Adrenal gland (tissue), 5 donors: Measurements from ENCODE around the gene GYS2.

Experiments
- CTCF ChIP-seq, 6 experiments: fragments of 450-650 bp in 4 of 6; fragments of 200-600 bp in 2 of 6; sonication (generic) in 1 of 6; IDR thresholded peaks; 1 replicate in 5 of 6; 2 replicates in 1 of 6; pipeline versions ENCODE4 v1.5.1 to v1.8.0; 2016 to 2021; ENCODE audit warnings: antibody characterized with exemption in 6 of 6, mild to moderate bottlenecking in 2 of 6, moderate library complexity in 1 of 6
- POLR2A ChIP-seq, 2 donors: fragments of 450-650 bp; IDR thresholded peaks; one replicate each; pipeline ENCODE4 v1.6.1; 2017; ENCODE audit warnings: antibody characterized with exemption in 2 of 2, mild to moderate bottlenecking in 2 of 2, moderate library complexity in 1 of 2
- donor health status: DM: no; HTN: no; CAD: no.

GRCh38 chr12:21648378-21648777 lies 43.7 kb upstream of the GYS2 start:
- TF ChIP-seq CTCF (IDR thresholded peaks at IDR 0.05), result no peak
- TF ChIP-seq POLR2A (IDR thresholded peaks at IDR 0.05), result no peak
